ENCODE measurements around the gene FRAT2.
A peak's percentile ranks its signal among the peaks of the same experiment; 100 is the strongest.

The FRAT2 gene, protein sequence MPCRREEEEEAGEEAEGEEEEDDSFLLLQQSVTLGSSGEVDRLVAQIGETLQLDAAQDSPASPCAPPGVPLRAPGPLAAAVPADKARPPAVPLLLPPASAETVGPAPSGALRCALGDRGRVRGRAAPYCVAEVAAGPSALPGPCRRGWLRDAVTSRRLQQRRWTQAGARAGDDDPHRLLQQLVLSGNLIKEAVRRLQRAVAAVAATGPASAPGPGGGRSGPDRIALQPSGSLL

DNA sequence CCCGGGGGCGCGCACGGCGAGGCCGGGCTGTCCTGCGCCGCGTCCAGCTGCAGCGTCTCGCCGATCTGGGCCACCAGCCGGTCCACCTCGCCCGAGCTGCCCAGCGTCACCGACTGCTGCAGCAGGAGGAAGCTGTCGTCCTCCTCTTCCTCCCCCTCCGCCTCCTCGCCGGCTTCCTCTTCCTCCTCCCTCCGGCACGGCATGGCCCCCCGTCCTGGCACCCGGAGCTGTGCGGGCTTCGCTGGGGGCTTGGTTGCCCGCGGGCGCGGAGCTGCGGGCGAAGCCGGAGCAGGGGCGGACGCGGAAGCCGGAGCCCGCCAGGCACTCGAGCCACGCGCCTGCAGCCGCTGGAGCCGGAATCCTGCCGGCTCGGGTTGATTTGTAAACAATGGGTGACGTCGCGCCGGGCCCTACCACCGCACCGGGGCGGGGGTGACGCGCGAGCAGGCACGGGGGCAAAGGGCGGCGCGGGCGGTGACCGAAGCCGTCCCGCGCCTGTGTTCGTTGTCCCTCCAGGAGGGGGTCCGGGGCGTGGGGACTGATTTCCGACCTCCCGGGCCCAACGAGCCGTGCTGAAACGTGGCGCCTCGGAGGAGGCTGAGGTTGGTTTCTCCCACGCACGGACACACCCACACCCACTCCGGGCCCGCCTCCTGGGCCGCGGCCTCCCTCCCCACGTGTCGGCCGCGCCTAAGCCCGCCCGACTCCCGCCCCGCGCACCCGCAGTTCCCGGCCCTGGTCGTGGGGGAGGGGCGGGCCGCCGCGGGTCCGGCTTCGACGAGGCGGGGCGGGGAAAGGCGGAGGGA is at the start of gene FRAT2:
Gene FRAT2 (minus strand): TSS at position 360 of the 806 bp plus-strand sequence. CDS start 157 bp downstream, at position 203.
- DNase-seq = peak; percentile 85

DNA sequence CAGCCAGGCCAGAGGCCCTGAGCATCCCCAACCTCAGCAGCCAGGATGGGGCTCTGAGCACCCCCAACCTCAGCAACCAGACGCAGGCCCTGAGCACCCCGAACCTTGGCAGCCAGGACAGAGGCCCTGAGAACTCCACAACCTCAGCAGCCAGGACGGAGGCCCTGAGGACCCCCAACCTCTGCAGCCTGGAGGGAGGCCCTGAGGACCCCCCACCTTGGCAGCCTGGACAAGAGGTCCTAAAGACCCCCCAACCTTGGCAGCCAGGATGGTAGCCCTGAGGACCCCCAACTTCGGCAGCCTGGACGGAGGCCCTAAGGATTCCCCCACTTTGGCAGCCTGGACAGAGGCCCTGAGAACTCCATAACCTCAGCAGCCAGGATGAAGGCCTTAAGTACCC is 49.6 kb upstream of the FRAT2 start:
- DNase-seq = no peak

DNA sequence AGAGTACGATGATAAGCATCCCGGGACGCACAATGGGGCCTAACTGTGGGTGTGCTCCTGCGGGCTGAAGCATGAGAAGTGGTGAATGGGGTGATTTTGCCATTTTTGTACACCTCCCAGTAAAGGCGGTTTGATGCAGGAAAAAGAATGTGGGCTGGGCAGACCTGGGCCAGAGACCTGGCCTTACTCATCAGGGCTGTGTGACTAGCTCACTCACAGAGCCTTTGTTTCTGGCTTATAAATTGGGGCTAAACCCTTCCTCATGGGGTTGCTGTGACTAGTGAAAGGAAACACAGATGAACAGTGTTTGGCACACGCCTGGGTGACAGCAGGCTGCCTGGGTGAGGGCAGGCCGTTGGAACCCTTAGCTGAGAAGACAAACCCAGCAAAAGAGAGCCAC is 48.6 kb upstream of the FRAT2 start:
- no peak for DNase-seq

DNA sequence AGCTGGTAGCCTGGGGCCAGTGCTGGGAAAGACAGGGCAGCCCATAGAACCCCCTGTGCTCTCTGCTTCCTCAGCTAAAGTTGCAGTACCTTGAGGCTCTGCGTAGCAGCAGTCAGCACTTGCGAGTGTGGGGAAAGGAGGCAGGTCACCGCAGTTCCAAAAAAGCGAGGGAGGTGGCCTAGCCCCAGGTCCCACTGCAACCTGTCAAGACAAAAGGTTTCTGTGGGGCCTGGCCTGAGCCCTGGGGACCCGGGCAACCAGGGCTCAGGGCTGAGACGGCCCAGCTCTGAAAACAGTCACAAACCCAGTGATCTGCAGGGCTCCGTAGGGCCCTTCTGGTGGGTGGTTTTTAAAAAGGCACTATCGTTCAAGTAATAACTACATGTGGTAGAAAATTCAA is 47.1 kb upstream of the FRAT2 start:
- DNase-seq = no peak

DNA sequence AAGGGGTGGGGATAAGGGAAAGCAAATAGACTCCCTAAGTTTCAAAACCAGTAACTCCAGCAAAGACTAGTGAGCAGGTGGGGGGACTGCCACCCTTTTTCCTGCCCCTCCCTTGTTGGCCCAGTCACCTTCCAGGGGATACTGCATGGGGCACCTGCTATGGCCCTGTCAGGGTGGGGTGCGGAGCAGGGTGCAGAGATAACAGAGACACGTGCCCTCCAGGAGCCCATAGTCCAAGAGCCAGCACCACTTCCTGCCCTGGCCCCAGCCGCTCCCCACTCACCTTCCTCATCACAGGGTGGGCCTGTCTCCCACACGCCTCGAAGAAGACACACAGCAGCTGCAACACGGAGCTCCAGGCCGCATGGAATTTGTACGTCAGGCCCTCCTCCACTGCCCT is 46.0 kb upstream of the FRAT2 start:
- no peak for DNase-seq

DNA sequence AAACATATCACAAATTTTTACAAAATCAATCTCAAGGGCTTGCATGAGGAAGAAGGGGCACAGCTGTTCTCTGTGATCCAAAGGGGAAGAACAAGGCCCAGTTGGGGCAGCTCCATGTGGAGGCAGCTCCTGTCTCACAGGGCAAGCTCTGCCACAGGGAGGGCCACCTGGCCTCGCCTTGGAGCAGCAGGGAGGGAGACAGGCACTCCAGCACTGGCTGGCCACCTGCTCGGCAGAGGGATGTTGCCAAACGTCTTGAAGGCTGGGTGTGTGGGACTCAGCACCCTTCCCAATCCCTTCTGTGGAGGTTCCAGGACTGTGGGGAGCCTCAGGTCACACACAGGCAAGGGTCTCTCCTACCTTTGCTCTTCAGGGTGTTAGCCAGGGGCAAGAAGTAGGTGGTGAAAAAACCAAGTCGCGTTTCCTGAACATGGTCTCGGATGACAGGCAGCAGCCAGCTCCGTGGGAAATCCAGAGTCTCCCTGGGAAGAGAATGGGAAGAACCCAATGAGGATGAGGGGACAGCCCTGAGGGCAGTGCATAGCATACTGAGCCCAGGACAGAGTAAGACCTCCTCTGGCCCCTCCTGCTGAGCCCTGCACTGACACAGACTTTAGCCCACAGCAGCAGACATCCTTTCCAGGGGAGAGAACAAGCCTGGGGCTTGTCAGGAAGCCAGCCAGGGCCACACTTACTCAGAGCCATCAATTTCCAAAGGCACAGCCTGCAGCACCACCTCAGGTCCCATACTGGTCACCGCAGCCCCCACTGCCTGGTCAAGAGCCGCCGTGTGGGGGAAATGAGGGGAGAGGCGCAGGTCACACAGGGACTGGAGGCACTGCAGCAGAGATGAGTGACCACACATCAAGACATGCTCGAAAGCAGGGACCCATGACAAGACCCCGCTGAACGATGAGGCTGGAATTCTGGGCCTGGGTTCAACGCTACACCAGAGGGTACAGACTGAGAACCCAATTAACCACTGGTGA is 44.7 kb upstream of the FRAT2 start:
- no peak for DNase-seq

DNA sequence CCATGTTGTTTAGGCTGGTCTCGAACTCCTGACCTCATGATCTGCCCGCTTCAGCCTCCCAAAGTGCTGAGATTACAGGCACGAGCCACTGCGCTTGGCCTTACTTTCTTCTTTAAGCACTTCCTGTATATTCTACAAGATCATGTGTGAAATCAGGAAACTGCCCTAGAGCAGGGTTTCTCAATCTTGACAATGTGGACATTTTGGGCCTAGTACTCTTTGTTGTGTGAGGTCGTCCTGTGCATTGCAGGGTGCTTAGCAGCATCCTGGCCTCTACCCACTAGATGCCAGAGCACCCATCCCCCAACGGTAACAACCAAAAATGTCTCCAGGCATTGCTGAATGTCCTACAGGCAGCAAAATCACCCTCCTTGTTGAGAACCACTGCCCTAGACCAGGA is 41.9 kb upstream of the FRAT2 start:
- no peak for DNase-seq

DNA sequence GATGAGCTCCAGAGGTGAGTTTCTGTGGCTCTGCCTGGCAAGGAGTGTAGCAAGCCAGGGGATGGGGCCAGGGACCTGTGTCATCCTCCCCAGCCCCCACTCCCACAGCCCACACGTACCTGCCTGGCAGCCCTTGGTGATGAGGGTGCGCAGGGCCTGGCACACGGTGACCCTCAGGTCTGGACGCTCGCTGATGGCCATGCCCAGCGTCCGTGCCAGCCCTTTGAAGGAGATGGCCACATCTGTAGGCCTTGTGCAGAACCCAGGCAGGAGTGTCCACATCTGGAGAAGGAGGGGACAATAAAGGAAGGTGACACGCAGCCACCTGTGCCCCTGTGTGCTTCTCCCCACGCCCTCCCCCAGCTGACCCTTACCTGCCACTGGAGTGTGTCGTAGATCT is 38.9 kb upstream of the FRAT2 start:
- DNase-seq = no peak

DNA sequence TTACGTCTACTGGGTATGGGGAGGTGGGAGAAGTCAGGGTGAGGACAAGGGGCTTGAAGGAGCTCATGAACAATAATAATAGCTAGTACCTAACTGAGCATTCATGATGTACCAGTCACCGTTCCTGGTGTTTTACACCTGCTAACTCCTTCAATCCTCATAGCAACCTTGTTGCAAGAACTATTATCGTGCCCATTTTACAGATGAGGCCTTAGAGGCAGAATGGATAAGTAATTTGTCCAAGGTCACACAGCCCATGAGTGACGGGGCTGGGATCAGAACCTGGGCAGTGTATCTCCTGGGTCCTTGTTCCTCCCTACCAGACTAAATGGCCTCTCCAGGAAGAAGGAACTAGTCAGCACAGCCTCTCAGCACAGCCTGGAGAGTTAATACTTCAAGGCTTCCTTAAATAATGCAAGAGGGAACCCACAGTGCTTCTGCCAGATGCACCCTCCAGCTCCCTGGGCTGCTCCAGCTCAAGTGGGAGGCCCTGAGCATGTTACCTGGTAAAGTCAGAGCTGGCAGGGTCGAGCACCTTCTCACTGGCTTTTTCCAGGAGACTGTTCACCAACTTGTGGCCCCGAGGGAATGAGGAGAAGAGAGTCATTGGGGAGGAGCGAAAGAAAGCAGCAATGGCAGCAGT is 37.8 kb upstream of the FRAT2 start:
- DNase-seq = no peak

DNA sequence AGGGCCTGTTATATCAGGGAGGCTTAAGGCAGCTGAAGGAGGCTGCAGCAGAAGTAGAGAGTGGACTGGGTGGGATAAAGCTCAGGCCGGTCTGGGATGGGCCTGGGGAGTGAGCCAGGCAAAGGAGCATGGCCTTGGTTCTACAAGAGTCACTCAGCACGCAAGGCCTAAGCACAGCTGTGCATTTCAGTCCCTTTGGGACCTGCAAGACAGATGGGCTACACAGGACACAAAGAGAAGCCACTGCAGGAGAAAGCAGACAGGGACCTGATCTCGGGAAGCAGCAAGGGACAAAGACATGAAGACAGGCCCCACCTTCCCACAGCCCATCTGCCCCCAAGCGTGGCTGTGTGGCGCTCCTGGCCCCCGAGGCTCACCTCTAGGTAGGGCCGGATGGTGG is 37.2 kb upstream of the FRAT2 start:
- no peak for DNase-seq

DNA sequence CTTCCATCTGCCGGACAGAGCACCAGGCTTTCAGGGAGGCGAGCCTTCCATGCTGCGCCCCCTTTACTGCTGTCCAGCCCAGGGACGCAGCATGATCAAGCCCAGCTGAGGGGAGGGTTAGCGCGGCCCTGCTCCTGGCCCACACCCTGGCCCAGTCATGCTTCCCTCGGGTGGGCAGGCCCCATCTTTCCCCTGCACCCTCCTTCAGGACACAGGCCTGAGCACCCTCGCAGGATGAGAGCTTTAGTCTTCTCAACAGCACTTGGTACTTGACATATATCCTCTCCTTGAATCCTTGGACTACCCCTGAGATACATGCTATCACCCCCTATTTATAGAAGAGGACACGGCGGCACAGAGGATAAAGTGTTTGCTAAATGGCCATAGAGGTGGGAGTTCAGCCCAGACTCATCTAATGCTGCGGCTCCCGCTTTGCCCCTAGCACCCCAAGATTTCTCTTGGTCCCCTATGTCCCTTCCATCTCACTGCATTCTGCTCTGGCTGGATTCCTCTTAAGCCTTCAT is 32.7 kb upstream of the FRAT2 start:
- DNase-seq = no peak

DNA sequence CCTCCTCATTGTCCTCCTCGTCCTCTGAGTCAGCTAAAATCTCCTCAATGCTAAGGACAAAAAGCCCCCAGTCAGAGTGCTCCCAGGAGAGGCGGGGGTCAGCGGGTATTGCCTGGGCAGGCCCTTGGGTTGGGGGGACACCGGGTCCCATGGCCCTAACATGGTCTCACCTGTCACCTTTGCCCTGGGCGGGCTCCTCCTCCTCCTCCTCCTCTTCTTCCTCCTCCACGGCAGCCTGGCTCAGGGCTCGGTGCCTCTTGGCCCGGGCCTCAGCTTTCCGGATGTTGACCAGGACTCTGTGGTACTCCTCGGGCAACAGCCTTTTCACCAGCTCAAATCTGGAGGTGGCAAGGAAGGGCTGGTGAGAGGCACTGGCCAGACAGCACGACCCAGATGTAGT is 32.0 kb upstream of the FRAT2 start:
- DNase-seq = no peak

DNA sequence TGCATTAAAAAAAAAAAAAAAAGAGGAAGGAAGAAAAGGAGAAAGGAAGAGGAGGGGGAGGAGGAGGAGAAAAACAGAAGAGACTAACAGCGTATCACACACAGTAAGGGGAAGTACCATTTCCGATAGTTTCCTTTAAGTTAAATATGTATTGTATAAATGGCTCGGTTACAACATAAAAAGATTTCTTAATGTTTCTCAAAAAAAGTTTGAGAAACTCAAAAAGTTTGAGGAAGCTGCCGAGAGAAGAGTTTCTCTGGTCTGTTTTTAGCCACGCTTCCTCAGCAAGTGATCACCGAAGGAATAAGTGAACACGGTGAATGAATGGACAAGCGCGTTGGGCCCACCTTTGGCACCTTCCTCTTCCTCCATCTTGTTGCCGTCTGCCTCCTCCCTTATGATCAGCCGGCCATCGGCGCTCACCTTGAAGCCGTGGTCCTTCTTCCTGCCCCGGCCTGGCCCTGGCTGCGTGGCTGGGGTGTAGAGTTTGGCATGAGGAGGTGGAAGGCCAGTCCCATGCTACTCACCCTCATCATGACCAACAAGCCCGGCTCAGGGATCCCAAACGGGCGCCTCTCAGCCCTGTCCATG is 31.3 kb upstream of the FRAT2 start:
- DNase-seq = no peak

DNA sequence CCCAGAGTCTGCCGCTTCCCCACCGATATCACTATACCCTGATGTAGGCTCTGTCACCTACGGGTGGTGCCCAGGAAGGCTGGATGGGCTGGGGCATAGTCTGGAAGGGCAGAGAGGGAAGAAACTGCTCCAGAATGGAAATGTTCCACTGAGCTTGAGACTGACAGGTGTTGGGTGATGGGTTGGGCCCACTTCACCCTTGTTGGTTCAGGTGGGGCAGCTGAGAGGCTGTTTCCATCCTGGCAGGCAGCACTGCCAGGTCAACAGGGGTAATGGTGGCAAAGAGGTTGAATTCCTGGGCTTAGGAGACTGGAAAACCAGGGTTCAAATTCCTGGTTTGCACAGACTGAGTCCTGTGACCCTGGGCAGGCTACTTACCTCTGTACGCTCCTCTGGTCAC is 28.5 kb upstream of the FRAT2 start:
- DNase-seq = no peak

DNA sequence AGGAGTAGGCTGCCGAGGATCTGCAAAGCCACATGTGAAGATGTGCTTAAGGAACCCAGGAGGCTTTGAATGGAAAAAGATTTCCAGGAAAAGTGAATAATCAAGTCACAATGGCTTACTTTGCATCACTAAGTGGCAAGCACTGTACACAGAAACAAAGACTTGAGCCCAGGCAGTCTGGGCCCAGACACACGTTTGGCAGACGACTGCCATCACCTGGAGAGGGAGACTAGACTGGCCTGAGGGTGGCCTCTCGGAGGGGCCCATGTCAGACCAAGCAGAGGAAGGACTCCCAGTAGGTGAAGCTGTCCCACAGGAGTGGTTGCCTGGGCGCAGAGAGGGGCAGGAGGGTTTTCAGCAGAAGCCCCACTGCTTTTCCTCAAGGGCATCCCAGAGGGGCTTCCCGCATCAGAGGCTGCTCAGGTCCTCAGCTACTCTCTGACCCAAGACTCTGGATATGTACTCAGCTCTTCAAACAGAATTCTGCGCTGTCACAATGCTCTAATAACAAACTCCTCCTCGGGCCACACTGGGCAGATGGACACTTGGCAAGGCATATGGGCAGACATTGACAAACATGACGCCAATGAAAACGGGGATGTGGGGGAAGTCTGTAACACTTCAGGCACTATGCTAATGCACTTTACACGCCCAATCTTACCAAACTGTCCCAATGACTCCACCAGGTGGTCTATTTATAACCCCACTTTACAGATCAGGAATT is 27.9 kb upstream of the FRAT2 start:
- no peak for DNase-seq

DNA sequence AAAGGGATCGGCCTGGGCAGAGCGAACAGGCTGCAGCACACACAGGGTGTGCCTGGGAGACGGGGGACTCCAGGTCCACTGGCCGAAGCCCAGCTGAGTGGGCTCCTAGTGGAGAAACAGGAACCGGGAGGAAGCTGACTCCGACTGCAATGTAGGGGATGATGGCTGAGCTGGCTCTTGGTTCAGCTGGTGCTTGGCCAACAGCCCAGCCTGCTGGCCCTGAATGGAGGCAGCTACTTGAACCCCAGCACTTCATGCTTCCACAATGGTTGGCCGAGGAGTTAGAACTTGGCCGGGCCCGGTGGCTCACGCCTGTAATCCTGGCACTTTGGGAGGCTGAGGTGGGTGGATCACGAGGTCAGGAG is 27.0 kb upstream of the FRAT2 start:
- no peak for DNase-seq

DNA sequence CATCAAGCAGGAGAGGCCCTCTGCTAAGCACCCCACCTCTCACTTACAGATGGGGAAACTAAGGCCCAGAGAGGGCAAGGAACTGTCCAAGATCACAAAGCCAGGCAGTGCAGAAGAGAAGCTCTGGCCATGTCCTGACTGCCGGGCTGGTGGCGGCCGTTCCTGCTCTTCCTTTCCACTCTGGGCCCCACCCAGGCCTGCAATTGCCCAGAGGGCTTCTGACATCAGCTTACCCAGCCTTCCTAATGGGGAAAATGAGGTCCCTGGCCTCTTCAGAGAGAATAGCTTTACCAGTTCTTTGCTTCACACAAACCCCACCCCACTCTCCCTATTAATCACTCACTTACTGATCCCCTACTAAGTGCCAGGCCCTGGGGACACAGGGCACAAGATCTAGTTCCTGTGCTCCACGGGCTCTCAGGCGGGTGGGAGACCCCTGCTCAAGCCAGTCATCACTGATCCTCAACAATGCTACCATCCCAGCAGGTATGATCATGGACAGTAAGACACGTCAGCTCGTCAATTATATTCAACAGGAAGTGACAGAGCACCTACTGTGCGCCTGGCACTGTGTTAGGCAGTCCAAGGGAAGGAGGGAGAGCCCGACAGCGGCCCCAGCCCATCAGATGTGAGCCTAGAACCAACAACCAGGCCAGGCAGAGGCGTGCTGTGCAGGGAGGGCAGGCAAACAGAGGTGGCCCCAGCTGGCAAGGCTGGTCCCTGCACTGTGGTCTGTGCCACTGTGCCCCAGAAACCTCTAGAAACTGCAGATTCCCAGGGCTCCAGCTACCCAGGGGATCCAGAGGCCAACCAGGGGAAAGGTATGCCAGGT is 26.4 kb upstream of the FRAT2 start:
- DNase-seq = no peak

DNA sequence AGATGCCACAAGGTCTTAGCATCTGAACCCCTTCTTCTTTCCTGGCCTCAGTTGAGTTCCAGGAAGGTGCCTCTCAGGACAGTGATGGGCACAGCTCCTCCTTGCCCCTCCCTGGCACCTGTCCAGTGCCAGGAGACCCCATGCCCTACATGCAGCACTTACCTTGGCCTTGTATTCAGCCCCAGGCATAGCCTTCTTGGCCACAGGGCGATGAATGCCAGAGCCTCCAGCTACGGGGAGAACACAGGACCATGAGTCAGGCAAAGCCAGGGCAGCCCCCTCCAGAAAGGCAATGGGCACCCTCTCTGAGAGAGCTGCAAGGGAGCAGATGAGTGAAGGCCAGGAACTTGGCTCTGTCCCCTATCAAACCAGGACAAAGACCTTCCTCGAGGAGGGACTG is 24.3 kb upstream of the FRAT2 start:
- no peak for DNase-seq

DNA sequence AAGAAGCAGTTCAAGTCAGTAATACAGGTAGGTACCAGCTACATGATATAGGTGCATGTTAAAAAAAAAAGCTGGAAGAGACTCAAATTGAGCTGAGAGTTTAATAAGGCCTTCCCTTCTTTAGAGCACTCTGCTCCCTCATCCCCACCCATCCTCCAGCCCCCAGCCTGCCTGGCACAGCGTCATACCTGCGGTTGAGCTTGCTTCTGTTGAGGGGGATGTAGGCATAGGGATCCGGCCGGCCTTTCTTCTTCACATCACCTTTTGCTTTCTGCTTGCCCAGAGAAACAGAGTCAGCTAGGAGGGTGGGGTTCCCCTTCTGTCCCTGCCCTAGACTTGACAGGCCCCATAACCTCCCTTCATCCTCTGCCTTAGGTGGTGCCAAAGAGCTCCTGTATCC is 23.8 kb upstream of the FRAT2 start:
- no peak for DNase-seq

DNA sequence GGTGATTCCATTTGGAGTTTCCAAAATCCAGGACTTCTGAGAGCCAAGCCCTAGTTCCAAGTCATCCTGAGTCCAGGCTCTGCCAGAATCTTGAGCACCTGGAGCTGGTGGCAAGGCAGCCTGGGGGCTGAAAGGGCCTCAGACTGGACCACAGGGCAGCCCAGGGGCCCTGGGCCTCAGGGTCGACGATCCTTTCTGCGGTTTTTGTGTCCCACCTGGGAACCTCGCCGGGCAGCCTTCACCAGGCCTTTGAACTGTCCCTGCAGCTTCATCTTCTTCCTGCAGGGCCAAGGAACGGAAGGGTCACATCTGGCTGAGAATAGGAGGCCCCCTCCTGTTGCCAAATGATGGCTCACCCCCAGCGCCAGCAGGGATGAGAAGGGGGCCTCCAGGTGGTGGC is 22.4 kb upstream of the FRAT2 start:
- DNase-seq = no peak

Data from stimulated activated CD4-positive, alpha-beta T cell treated with anti-CD3 and anti-CD28 coated beads, Interleukin-4, amount 100 ng/mL, for 24 hours (primary cell).